ENCODE results near the gene VWA7.
"Not testable (repeated sequence)": the region's sequence is repeated elsewhere in the genome, so short reads cannot be mapped to it uniquely, and the experiment has no call there.

VWA7 gene

GRCh38 chr6:31776989-31777666 is at the start of gene VWA7:
Gene VWA7 (minus strand): TSS chr6:31777328. CDS start chr6:31776779, 549 bp downstream.
- peak; percentile 52 to 63 for DNase-seq

GRCh38 chr6:31826793-31827285 is 49.7 kb upstream of the VWA7 start:
- DNase-seq = no peak

- no peak for DNase-seq
Measured at GRCh38 chr6:31825553-31825952, 48.4 kb upstream of the VWA7 start.

GRCh38 chr6:31823592-31824196 is 46.6 kb upstream of the VWA7 start:
- DNase-seq = not testable (repeated sequence)

GRCh38 chr6:31822036-31822821 is 45.1 kb upstream of the VWA7 start:
- peak; percentile 51 to 62 for DNase-seq

- peak; percentile 57 to 65 for DNase-seq
Measured at GRCh38 chr6:31821301-31822035, 44.3 kb upstream of the VWA7 start.

- not testable (repeated sequence) for DNase-seq
Measured at GRCh38 chr6:31820399-31820798, 43.3 kb upstream of the VWA7 start.

GRCh38 chr6:31819871-31820299 is 42.8 kb upstream of the VWA7 start:
- DNase-seq = no peak

- not testable (repeated sequence) for DNase-seq
Measured at GRCh38 chr6:31817929-31818511, 40.9 kb upstream of the VWA7 start.

GRCh38 chr6:31817133-31817928 is 40.2 kb upstream of the VWA7 start:
- DNase-seq = not testable (repeated sequence)

- peak; percentile 92 to 97 for DNase-seq
Measured at GRCh38 chr6:31815025-31815838, 38.1 kb upstream of the VWA7 start, which contains the start of the genes HSPA1A and HSPA1L. Gene HSPA1A (plus strand): TSS chr6:31815543. CDS start chr6:31815757, 214 bp downstream. Gene HSPA1L (minus strand): TSS chr6:31815283. CDS start chr6:31811972, 3,311 bp downstream.

GRCh38 chr6:31814677-31815024 is 37.5 kb upstream of the VWA7 start:
- peak; percentile 93 to 94 for DNase-seq

- DNase-seq = no peak
Measured at GRCh38 chr6:31813465-31813849, 36.3 kb upstream of the VWA7 start.

GRCh38 chr6:31811645-31812044 is 34.5 kb upstream of the VWA7 start:
- no peak for DNase-seq

GRCh38 chr6:31808599-31808998 is 31.5 kb upstream of the VWA7 start:
- not testable (repeated sequence) for DNase-seq

- DNase-seq = peak; percentile 94 to 95
Measured at GRCh38 chr6:31806470-31807272, 29.5 kb upstream of the VWA7 start, which contains the start of gene LSM2. Gene LSM2 (minus strand): TSS chr6:31806966. CDS start chr6:31806757, 209 bp downstream.

GRCh38 chr6:31805939-31806469 is 28.9 kb upstream of the VWA7 start:
- DNase-seq = no peak

GRCh38 chr6:31801031-31801927 is 24.2 kb upstream of the VWA7 start:
- DNase-seq = not testable (repeated sequence)
